AG04449 (cell line): Measurements from ENCODE around the gene SETSIP.
"Not testable (repeated sequence)": the region's sequence is repeated elsewhere in the genome, so short reads cannot be mapped to it uniquely, and the experiment has no call there.

Experiments
- CTCF ChIA-PET: fragments of 350-600 bp; formaldehyde crosslinking; extraction: SDS; loops from one replicate; lab custom pipeline; 2021; ENCODE audit warnings: antibody characterized with exemption; lab: Yijun Ruan, JAX
- POLR2A ChIA-PET: fragments of 400-600, 350-600 bp; formaldehyde crosslinking; extraction: SDS; loops from one replicate; lab custom pipeline; 2020; ENCODE audit warnings: antibody characterized with exemption, inconsistent platforms; lab: Yijun Ruan, JAX
- DNase-seq: peaks from one replicate; pipeline ENCODE4 v3.0.0-alpha.2; 2010; ENCODE audit warnings: low read depth, low spot score
- H3K4me3 ChIP-seq: 2 replicates; pipeline ENCODE4 v1.5.1; 2011; ENCODE audit warnings: low read depth, mild to moderate bottlenecking, control low read depth, low read length
- TF ChIP-seq, protein P1 (sequence below): IDR thresholded peaks from one replicate; pipeline ENCODE4 v1.5.1; 2011; ENCODE audit warnings: mild to moderate bottlenecking, moderate library complexity, low read length, control low read depth, inconsistent platforms; ENCODE audit not compliant: insufficient read depth; ENCODE audit errors: missing control alignments

SETSIP gene

DNA sequence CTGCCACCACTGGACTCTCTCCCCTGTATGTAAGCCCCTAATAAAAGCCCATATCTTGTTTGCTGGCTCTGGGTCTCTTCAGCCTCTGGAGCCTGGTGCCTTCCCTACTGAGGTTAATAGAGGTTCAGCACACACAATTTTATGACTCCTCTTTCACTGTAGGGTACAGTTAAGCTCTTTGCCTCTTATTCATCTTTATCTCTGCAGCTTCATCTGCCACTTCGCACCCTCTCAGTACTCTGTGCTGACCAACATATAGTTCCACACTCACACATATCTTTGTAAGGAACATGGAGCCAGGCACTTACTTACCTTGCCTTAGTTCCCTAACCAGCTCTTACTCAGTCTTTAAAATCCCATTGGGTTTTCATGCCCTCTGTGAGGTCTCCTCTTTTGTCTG lies 9.4 kb upstream of the SETSIP start:
- H3K4me3 ChIP-seq: no peak overlapping the region
- ChIA-PET CTCF (no interaction called here), POLR2A (no interaction called here)
- TF ChIP-seq, protein P1, sequence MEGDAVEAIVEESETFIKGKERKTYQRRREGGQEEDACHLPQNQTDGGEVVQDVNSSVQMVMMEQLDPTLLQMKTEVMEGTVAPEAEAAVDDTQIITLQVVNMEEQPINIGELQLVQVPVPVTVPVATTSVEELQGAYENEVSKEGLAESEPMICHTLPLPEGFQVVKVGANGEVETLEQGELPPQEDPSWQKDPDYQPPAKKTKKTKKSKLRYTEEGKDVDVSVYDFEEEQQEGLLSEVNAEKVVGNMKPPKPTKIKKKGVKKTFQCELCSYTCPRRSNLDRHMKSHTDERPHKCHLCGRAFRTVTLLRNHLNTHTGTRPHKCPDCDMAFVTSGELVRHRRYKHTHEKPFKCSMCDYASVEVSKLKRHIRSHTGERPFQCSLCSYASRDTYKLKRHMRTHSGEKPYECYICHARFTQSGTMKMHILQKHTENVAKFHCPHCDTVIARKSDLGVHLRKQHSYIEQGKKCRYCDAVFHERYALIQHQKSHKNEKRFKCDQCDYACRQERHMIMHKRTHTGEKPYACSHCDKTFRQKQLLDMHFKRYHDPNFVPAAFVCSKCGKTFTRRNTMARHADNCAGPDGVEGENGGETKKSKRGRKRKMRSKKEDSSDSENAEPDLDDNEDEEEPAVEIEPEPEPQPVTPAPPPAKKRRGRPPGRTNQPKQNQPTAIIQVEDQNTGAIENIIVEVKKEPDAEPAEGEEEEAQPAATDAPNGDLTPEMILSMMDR: no peak
- DNase-seq: no peak

DNA sequence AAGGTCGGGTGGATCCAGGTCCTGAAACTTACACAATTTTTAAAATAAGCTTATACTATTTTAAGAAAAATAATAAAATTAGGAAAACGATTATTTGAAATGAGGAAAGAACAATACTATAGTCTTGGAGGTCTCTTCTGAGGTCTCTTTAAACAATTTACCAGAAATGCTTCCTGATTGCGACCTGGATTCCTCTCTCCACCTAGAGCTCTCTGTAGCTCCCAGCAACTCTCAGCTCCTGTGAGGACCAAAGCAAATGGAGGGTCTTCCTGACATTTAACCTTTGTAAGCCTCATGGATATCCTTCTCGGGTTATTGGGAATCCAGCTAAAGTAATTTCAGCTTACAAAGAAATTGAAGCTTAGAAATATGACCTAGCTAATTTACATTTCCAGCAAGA lies 5.8 kb upstream of the SETSIP start:
- DNase-seq: no peak
- ChIA-PET POLR2A (no interaction called here), CTCF (interaction anchor here (0.6 to 2.7 kb wide), 2 partner anchors 15 to 210 kb away, joined by 4 to 9 read pairs; no protein-coding TSS in a partner anchor)
- TF ChIP-seq, protein P1: no peak
- H3K4me3 ChIP-seq: peak overlapping the region; percentile 79

DNA sequence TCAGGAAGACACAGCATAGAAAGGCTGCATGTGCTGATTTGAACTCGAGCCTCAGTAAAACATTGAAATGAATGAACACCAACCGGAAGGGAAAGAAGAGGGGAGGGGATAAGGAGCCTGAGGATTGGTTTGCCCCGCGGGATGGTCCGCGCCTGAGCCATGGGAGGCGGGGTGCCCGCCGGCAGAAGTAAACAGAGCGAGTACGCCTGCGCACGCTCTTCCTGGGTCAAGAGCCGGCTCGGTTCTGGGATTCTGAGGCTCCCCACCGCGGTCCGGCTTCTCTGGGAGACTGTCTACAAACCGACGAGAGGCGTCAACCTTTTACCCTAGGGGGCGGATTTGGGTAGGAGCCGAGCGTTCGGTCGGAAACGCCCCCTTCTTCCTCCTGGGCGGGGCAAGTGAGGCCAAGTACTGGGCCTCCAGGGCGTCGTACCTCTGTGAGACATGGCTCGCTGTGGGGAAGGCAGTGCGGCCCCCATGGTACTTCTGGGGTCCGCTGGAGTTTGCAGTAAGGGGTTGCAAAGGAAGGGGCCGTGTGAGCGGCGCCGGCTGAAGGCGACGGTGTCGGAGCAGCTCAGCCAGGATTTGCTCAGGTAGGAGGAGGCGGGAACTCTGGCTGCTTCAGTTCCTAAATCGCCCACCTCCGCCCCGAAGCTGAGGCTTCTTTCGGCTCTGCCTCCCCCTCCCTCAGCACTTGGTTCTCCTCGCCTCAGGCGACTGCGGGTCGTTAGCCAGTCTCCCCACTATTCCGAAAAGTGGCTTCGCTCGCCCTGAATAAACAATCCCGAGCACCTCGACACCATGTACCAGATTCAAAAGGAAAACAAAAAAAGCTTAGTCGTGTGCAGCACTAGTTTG lies 5.1 kb upstream of the SETSIP start, which contains the start of gene BTBD8:
TSS of gene BTBD8 (plus strand) at position 218 of the 858 bp plus-strand sequence. CDS start at position 445, 227 bp downstream.
- TF ChIP-seq, protein P1: no peak
- no peak for DNase-seq
- CTCF ChIA-PET: interaction anchor here (2.7 kb wide), 1 partner anchor 211 kb away, joined by 9 read pairs; no protein-coding TSS in a partner anchor
- POLR2A ChIA-PET: no interaction called here
- H3K4me3 ChIP-seq: peak within 1 kb of the TSS; percentile 79

DNA sequence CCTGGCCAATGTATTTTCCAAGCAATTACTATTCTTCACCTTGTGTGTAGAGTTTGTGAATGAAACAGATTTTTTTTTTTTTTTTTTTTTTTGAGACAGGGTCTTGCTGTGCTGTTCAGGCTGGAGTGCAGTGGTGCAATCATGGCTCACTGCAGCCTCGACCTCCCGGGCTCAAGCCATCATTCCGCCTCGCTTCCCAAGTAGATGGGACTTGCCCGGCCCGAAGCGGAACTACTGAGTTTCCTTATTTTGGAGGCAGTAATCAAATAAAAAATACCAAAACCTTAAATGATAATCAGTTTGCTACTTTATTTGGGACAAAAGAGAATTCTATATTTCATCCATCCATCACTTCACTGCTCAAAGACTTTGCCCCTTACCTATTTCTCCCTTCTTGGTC lies 4.2 kb upstream of the SETSIP start:
- ChIA-PET POLR2A (interaction anchor here (0.6 kb wide), 1 partner anchor 872 kb away, joined by 3 read pairs; no protein-coding TSS in a partner anchor), CTCF (interaction anchor here (1.7 kb wide), 1 partner anchor 567 kb away, joined by 4 read pairs; no protein-coding TSS in a partner anchor)
- H3K4me3 ChIP-seq: peak overlapping the region; percentile 79
- TF ChIP-seq, protein P1: no peak
- DNase-seq: no peak

DNA sequence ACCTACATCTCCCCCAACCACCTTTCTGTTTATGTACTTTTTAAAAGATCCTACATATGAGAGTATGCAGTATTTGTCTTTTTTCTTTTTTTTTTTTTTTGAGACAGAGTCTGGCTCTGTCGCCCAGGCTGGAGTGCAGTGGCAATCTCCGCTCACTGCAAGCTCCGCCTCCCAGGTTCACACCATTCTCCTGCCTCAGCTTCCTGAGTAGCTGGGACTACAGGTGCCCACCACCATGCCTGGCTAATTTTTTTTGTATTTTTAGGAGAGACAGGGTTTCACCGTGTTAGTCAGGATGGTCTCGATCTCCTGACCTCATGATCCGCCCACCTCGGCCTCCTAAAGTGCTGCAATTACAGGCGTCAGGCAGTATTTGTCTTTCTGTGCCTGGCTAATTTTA lies 2.9 kb upstream of the SETSIP start:
- POLR2A ChIA-PET, H3K4me3 ChIP-seq, DNase-seq: not testable (repeated sequence)
- CTCF ChIA-PET: interaction anchor here (1.7 kb wide), 1 partner anchor 565 kb away, joined by 4 read pairs; no protein-coding TSS in a partner anchor

DNA sequence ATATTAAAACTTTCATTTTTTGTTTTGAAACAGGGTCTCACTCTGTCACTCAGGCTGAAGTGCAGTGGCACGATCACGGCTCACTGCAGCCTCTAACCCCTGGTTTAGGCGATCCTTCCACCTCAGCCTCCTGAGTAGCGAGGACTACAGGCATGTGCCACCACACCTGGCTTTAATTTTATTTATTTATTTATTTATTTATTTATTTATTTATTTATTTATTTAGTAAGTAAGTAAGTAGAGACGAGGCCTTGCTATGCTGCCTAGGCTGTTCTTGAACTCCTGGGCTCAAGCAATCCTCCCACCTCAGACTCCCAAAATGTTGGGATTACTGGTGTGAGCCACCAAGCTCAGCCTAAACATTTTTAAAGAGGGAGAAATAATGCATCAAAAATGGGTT lies 1.2 kb upstream of the SETSIP start:
- CTCF ChIA-PET: interaction anchor here (1.0 kb wide), 1 partner anchor 215 kb away, joined by 3 read pairs; no protein-coding TSS in a partner anchor
- POLR2A ChIA-PET: no interaction called here
- DNase-seq: no peak
- H3K4me3 ChIP-seq: no peak overlapping the region
- TF ChIP-seq, protein P1: no peak

DNA sequence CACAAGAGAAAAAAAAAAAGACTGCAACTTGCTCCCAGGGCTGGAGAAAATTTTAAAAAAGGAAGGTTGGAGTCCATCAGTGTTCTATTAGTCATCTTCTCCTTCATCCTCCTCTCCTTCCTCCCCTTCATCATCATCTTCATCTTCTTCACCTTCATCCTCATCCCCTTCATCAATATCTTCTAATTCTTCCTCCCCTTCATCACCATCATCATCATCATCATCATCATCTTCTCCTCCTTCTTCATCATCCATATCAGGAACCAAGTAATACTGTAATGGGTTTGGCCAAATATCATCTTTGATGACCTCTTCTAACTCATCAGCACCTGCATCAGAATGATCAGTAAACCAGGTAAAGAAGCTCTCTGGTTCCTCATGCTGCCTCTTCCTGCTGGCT lies 765 bp downstream of the SETSIP start:
- CTCF ChIA-PET, POLR2A ChIA-PET, DNase-seq, H3K4me3 ChIP-seq: not testable (repeated sequence)
